HG02884 (cell line): ENCODE results near the gene RRM2.
"Not testable (repeated sequence)": the region's sequence is repeated elsewhere in the genome, so short reads cannot be mapped to it uniquely, and the experiment has no call there.

Source experiments
- ATAC-seq: cut with Tn5 transposase; IDR thresholded peaks from one replicate; pipeline ENCODE4 v1.9.1; 2021; ENCODE audit warnings: mild to moderate bottlenecking, moderate library complexity; ENCODE audit not compliant: unreplicated experiment

Gene RRM2

GRCh38 chr2:10129490-10129889 lies 7.0 kb downstream of the RRM2 start:
- ATAC-seq: no peak

- ATAC-seq: no peak
Measured at GRCh38 chr2:10132043-10132575, 9.6 kb downstream of the RRM2 start.

- ATAC-seq: no peak
Measured at GRCh38 chr2:10132596-10132995, 10.1 kb downstream of the RRM2 start.

- ATAC-seq: no peak
Measured at GRCh38 chr2:10132996-10133647, 10.6 kb downstream of the RRM2 start.

GRCh38 chr2:10135296-10136089 lies 13.0 kb downstream of the RRM2 start:
- no peak for ATAC-seq

- ATAC-seq: no peak
Measured at GRCh38 chr2:10136101-10136934, 13.8 kb downstream of the RRM2 start.

- no peak for ATAC-seq
Measured at GRCh38 chr2:10137053-10137843, 14.7 kb downstream of the RRM2 start.

- ATAC-seq: no peak
Measured at GRCh38 chr2:10139536-10139935, 17.0 kb downstream of the RRM2 start.

- ATAC-seq: no peak
Measured at GRCh38 chr2:10140841-10141610, 18.5 kb downstream of the RRM2 start.

- ATAC-seq: no peak
Measured at GRCh38 chr2:10141736-10142639, 19.4 kb downstream of the RRM2 start.

- no peak for ATAC-seq
Measured at GRCh38 chr2:10142640-10142965, 20.1 kb downstream of the RRM2 start.

GRCh38 chr2:10144771-10145518 lies 22.4 kb downstream of the RRM2 start:
- ATAC-seq: no peak

GRCh38 chr2:10145519-10146357 lies 23.2 kb downstream of the RRM2 start:
- ATAC-seq: no peak

GRCh38 chr2:10146366-10147005 lies 23.9 kb downstream of the RRM2 start:
- ATAC-seq: no peak

- ATAC-seq: not testable (repeated sequence)
Measured at GRCh38 chr2:10147050-10147660, 24.6 kb downstream of the RRM2 start.

- ATAC-seq: no peak
Measured at GRCh38 chr2:10148268-10148667, 25.7 kb downstream of the RRM2 start.
